Measurements from ENCODE around the gene LILRA5.

LILRA5 gene

DNA sequence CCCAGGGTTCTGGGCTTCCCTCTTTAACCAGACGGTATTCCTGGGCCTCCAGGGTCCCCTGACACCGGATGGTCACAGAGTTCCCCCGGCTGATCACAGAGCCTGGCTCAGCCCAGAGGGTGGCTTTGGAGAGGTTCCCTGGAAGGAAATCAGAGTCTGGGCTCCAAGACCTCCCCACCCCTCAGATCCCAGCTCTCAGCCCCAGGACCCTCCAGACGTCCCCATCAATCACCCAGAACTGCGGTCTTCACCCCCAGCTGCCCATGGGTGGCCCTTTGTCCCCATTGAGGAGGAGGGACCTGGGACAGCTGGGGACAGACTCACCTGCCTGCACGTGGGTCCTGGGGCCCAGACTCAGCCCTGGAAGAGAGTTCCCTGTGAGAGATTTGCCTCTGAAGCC is 955 bp downstream of the LILRA5 start:
- no peak for DNase-seq (ENCODE audit: low read depth in 2 of 2)
- TF ChIP-seq, protein P1, sequence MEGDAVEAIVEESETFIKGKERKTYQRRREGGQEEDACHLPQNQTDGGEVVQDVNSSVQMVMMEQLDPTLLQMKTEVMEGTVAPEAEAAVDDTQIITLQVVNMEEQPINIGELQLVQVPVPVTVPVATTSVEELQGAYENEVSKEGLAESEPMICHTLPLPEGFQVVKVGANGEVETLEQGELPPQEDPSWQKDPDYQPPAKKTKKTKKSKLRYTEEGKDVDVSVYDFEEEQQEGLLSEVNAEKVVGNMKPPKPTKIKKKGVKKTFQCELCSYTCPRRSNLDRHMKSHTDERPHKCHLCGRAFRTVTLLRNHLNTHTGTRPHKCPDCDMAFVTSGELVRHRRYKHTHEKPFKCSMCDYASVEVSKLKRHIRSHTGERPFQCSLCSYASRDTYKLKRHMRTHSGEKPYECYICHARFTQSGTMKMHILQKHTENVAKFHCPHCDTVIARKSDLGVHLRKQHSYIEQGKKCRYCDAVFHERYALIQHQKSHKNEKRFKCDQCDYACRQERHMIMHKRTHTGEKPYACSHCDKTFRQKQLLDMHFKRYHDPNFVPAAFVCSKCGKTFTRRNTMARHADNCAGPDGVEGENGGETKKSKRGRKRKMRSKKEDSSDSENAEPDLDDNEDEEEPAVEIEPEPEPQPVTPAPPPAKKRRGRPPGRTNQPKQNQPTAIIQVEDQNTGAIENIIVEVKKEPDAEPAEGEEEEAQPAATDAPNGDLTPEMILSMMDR (IDR thresholded peaks at IDR 0.05; ENCODE audit: low read depth, low read length), result no peak
- H3K4me3 ChIP-seq (replicated peaks in 1 of 2; ENCODE audit: low read depth in 2 of 2, low read length in 2 of 2), result no peak overlapping the region

- TF ChIP-seq, protein P1 (IDR thresholded peaks at IDR 0.05; ENCODE audit: low read depth, low read length), result no peak
- H3K4me3 ChIP-seq (replicated peaks in 1 of 2; ENCODE audit: low read depth in 2 of 2, low read length in 2 of 2), result no peak overlapping the region
- no peak for DNase-seq (ENCODE audit: low read depth in 2 of 2)
Observed at GRCh38 chr19:54311486-54311885, 1.5 kb downstream of the LILRA5 start.

DNA sequence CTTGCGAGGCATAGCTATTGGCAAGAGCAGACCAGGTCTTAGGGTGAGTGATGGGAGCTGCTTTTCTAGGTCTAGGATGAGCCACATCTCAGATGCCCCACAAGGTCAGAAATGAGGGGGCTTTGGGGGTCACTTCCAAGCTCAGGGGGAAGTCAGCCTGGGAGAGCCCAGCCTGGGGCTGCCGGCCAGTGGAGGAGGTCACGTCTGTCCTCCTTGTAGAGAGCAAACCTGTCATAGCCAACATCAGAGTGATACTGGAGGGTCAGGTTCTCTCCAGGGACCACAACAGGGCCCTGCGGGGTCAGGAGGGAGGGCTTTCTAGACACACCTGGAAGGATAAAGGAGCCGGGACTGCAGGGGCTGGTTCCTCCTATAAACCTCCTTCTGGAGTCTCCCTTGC is 2.4 kb downstream of the LILRA5 start:
- H3K4me3 ChIP-seq (replicated peaks in 1 of 2; ENCODE audit: low read depth in 2 of 2, low read length in 2 of 2), result no peak overlapping the region
- no peak for DNase-seq (ENCODE audit: low read depth in 2 of 2)
- TF ChIP-seq, protein P1 (IDR thresholded peaks at IDR 0.05; ENCODE audit: low read depth, low read length), result no peak

DNA sequence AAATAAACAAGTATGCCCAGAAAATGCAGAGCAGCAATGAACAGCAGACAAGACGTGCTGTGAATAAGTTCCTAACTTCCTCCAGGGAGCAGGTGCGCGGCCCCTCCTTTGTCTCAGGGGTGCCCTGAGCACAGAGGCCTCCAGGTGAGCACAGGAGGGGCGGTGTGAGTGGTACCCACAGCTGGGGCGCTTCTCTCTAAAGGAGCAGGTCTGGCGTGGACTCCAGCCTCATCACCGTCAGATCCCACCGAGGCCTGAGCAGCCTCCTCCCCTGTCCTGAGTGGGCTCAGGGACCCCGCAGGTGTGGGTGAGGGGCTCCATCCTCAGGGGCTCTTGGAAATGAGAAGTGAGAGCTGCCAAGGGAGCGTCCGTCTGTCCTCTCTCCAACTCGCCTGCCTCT is 3.2 kb downstream of the LILRA5 start:
- TF ChIP-seq, protein P1 (IDR thresholded peaks at IDR 0.05; ENCODE audit: low read depth, low read length), result no peak

GRCh38 chr19:54307389-54308020 is 5.5 kb downstream of the LILRA5 start:
- TF ChIP-seq, protein P1 (IDR thresholded peaks at IDR 0.05; ENCODE audit: low read depth, low read length), result no peak
- no peak overlapping the region for H3K4me3 ChIP-seq (replicated peaks in 1 of 2; ENCODE audit: low read depth in 2 of 2, low read length in 2 of 2)
- no peak for DNase-seq (ENCODE audit: low read depth in 2 of 2)

More for the DNA sequence above, 3.2 kb downstream of the LILRA5 start:
- DNase-seq (ENCODE audit: low read depth in 2 of 2), result no peak
- no peak overlapping the region for H3K4me3 ChIP-seq (replicated peaks in 1 of 2; ENCODE audit: low read depth in 2 of 2, low read length in 2 of 2)

- TF ChIP-seq, protein P1 (IDR thresholded peaks at IDR 0.05; ENCODE audit: low read depth, low read length), result no peak
- no peak overlapping the region for H3K4me3 ChIP-seq (replicated peaks in 1 of 2; ENCODE audit: low read depth in 2 of 2, low read length in 2 of 2)
- DNase-seq (ENCODE audit: low read depth in 2 of 2), result no peak
Observed at GRCh38 chr19:54305141-54305540, 7.8 kb downstream of the LILRA5 start.

GRCh38 chr19:54302257-54302656 is 10.7 kb downstream of the LILRA5 start:
- no peak overlapping the region for H3K4me3 ChIP-seq (replicated peaks in 1 of 2; ENCODE audit: low read depth in 2 of 2, low read length in 2 of 2)
- TF ChIP-seq, protein P1 (IDR thresholded peaks at IDR 0.05; ENCODE audit: low read depth, low read length), result no peak
- DNase-seq (ENCODE audit: low read depth in 2 of 2), result no peak

Measured in cardiac fibroblast (primary cell).